ENCODE results near the gene SMAD9. TPM values are rescaled to one million over a fixed set of nuclear protein-coding genes. Genes with fewer than 3 reads are reported as not detected.

The SMAD9 gene
- total and polyA plus RNA-seq, 2 experiments from 2014 or later, result 3.2 to 5.8 TPM

DNA sequence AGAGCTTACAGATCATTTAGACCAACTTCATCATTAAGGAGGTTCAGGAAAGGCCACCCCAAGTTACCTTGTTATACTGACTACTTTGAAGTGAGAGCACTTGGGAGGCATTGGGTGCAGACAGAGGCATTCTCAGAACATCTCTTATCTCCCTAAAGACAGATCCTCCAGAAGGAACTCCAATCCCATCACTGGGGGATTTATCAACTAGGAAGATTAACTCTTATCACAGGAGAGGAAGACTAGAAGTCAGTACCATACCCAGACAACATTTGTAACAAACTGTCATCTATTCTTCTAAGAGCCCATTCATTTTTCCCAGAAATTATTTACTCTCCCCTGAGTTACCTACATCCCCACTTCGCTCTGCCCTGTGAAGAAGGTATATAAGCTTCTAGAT is 106.8 kb downstream of the SMAD9 start:
- H4K20me1 ChIP-seq (ENCODE audit: insufficient read depth, poor library complexity, severe bottlenecking), result no peaks in the 10 kb centered on the region
- 95% methylated on average over 1 of the region's 1 CpG for WGBS (ENCODE audit: low lambda C conversion rate, missing lambda C conversion rate)
- DNase-seq (ENCODE audit: low spot score), result no peak
- H3K4me1 ChIP-seq (ENCODE audit: insufficient read depth), result no peaks in the 10 kb centered on the region
- no peaks in the 10 kb centered on the region for H3K36me3 ChIP-seq (replicated peaks; ENCODE audit: insufficient read depth, low read depth)
- H3K9me2 ChIP-seq (replicated peaks; ENCODE audit: insufficient read depth), result no peaks in the 10 kb centered on the region
- no peaks in the 10 kb centered on the region for H3K9me3 ChIP-seq (ENCODE audit: low read depth)
- H3K79me2 ChIP-seq, result no peaks in the 10 kb centered on the region
- no peaks in the 10 kb centered on the region for H3K27me3 ChIP-seq
- no peak overlapping the region for H3K4me3 ChIP-seq
- H3K4me2 ChIP-seq, result no peak overlapping the region
- no peak overlapping the region for H2AFZ ChIP-seq
- no peak overlapping the region for H3K27ac ChIP-seq
- TF ChIP-seq, protein P1, sequence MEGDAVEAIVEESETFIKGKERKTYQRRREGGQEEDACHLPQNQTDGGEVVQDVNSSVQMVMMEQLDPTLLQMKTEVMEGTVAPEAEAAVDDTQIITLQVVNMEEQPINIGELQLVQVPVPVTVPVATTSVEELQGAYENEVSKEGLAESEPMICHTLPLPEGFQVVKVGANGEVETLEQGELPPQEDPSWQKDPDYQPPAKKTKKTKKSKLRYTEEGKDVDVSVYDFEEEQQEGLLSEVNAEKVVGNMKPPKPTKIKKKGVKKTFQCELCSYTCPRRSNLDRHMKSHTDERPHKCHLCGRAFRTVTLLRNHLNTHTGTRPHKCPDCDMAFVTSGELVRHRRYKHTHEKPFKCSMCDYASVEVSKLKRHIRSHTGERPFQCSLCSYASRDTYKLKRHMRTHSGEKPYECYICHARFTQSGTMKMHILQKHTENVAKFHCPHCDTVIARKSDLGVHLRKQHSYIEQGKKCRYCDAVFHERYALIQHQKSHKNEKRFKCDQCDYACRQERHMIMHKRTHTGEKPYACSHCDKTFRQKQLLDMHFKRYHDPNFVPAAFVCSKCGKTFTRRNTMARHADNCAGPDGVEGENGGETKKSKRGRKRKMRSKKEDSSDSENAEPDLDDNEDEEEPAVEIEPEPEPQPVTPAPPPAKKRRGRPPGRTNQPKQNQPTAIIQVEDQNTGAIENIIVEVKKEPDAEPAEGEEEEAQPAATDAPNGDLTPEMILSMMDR (IDR thresholded peaks at IDR 0.05; ENCODE audit: poor library complexity), result no peak
- no peak for TF ChIP-seq EZH2 (IDR thresholded peaks at IDR 0.05; ENCODE audit: borderline replicate concordance)
- no peak for TF ChIP-seq EZH2phosphoT487 (IDR thresholded peaks at IDR 0.05; ENCODE audit: low read depth, severe bottlenecking, unreplicated experiment)

GRCh38 chr13:36807616-36808015 is 112.4 kb downstream of the SMAD9 start:
- H3K27me3 ChIP-seq, result no peaks in the 10 kb centered on the region
- H3K27ac ChIP-seq, result peak overlapping the region; percentile 32
- H3K9me3 ChIP-seq (ENCODE audit: low read depth), result no peaks in the 10 kb centered on the region
- H3K4me1 ChIP-seq (ENCODE audit: insufficient read depth), result no peaks in the 10 kb centered on the region
- no peaks in the 10 kb centered on the region for H3K9me2 ChIP-seq (replicated peaks; ENCODE audit: insufficient read depth)
- H2AFZ ChIP-seq, result no peak overlapping the region
- no peaks in the 10 kb centered on the region for H4K20me1 ChIP-seq (ENCODE audit: insufficient read depth, poor library complexity, severe bottlenecking)
- peak; percentile 19 for DNase-seq (ENCODE audit: low spot score)
- H3K79me2 ChIP-seq, result no peaks in the 10 kb centered on the region
- H3K4me3 ChIP-seq, result no peak overlapping the region
- H3K4me2 ChIP-seq, result no peak overlapping the region
- TF ChIP-seq, protein P1 (IDR thresholded peaks at IDR 0.05; ENCODE audit: poor library complexity), result no peak
- TF ChIP-seq EZH2 (IDR thresholded peaks at IDR 0.05; ENCODE audit: borderline replicate concordance) (no peak), EZH2phosphoT487 (IDR thresholded peaks at IDR 0.05; ENCODE audit: low read depth, severe bottlenecking, unreplicated experiment) (no peak)
- WGBS (ENCODE audit: low lambda C conversion rate, missing lambda C conversion rate), result 89% methylated on average over 2 of the region's 2 CpGs
- no peaks in the 10 kb centered on the region for H3K36me3 ChIP-seq (replicated peaks; ENCODE audit: insufficient read depth, low read depth)

DNA sequence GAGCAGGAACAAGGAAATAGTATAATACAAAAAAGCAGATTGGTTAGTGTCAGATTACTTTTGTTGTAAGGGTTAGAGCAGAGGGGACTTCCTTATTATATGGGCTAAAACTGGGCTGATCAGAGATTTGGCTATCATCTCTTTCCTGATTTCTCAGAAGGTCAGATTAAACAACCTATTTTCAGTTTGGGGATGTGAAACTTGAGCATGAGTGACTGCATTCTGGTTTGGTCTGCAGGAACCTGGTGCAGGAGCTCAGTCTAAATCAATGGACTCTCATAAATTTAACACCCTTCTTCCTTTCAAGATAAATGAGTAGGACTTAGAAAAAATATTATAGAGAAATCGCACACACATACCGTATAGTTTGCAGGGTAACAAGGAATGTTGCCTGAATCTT is 113.9 kb downstream of the SMAD9 start:
- H3K9me2 ChIP-seq (replicated peaks; ENCODE audit: insufficient read depth), result no peaks in the 10 kb centered on the region
- no peak overlapping the region for H3K4me2 ChIP-seq
- no peaks in the 10 kb centered on the region for H3K9me3 ChIP-seq (ENCODE audit: low read depth)
- no peaks in the 10 kb centered on the region for H4K20me1 ChIP-seq (ENCODE audit: insufficient read depth, poor library complexity, severe bottlenecking)
- TF ChIP-seq EZH2phosphoT487 (IDR thresholded peaks at IDR 0.05; ENCODE audit: low read depth, severe bottlenecking, unreplicated experiment) (no peak), EZH2 (IDR thresholded peaks at IDR 0.05; ENCODE audit: borderline replicate concordance) (no peak)
- TF ChIP-seq, protein P1 (IDR thresholded peaks at IDR 0.05; ENCODE audit: poor library complexity), result no peak
- no peak overlapping the region for H3K4me3 ChIP-seq
- no peak overlapping the region for H2AFZ ChIP-seq
- H3K27me3 ChIP-seq, result no peaks in the 10 kb centered on the region
- 87% methylated on average over 2 of the region's 2 CpGs for WGBS (ENCODE audit: low lambda C conversion rate, missing lambda C conversion rate)
- H3K4me1 ChIP-seq (ENCODE audit: insufficient read depth), result no peaks in the 10 kb centered on the region
- H3K79me2 ChIP-seq, result no peaks in the 10 kb centered on the region
- H3K36me3 ChIP-seq (replicated peaks; ENCODE audit: insufficient read depth, low read depth), result no peaks in the 10 kb centered on the region
- H3K27ac ChIP-seq, result no peak overlapping the region
- DNase-seq (ENCODE audit: low spot score), result no peak

- Histone ChIP-seq H2AFZ (no peak overlapping the region), H3K9me2 (replicated peaks; ENCODE audit: insufficient read depth) (no peaks in the 10 kb centered on the region), H3K9me3 (ENCODE audit: low read depth) (no peaks in the 10 kb centered on the region), H3K4me3 (no peak overlapping the region), H3K27ac (no peak overlapping the region), H3K4me1 (ENCODE audit: insufficient read depth) (no peaks in the 10 kb centered on the region), H3K36me3 (replicated peaks; ENCODE audit: insufficient read depth, low read depth) (no peaks in the 10 kb centered on the region), H4K20me1 (ENCODE audit: insufficient read depth, poor library complexity, severe bottlenecking) (no peaks in the 10 kb centered on the region), H3K27me3 (no peaks in the 10 kb centered on the region), H3K79me2 (no peaks in the 10 kb centered on the region), H3K4me2 (no peak overlapping the region)
- TF ChIP-seq EZH2phosphoT487 (IDR thresholded peaks at IDR 0.05; ENCODE audit: low read depth, severe bottlenecking, unreplicated experiment) (no peak), EZH2 (IDR thresholded peaks at IDR 0.05; ENCODE audit: borderline replicate concordance) (no peak)
- TF ChIP-seq, protein P1 (IDR thresholded peaks at IDR 0.05; ENCODE audit: poor library complexity), result no peak
- DNase-seq (ENCODE audit: low spot score), result no peak
- 92% methylated on average over 6 of the region's 6 CpGs for WGBS (ENCODE audit: low lambda C conversion rate, missing lambda C conversion rate)
Measured at GRCh38 chr13:36804588-36804987, 115.5 kb downstream of the SMAD9 start.
